ENCODE results near the gene CNNM1. TPM values are rescaled to one million over a fixed set of nuclear protein-coding genes. Genes with fewer than 3 reads are reported as not detected.

The CNNM1 gene
- total RNA-seq, 1 experiment from 2014 or later, result not detected

DNA sequence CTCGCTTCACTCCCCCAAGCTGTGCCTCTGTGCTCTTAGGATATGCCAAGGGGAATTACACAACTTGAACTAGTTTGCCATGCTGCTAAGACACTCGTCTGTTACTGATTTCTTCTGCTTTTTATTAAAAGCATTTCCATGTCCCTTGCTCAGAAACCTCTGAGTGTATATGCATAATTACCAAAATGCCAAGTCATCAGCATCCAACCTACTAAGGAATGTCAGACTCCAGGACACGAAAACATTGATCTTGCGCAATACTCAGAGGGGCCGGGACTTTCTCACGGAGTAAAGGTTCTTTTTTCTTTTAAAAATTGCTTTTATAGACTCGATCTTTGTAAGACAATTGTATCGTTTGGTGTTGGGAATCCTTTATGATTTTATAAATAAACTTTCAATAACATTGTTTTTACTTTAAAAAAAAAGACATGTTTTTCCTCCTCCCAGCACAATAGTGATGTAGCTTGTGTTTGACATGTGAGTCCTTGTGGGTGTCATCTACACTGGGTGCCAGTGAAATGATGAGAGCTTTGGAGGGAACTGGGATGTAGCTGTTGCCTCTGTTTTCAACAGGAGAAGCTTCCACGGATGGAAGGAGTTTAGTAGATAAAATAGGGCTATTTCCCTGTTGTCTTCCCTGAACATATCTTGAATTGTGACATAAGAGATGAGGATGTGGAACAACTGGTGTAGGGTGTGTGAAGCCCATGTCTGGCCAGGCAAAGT lies 43.6 kb downstream of the CNNM1 start:
- peak; percentile 50 for DNase-seq (ENCODE audit: low spot score)

DNA sequence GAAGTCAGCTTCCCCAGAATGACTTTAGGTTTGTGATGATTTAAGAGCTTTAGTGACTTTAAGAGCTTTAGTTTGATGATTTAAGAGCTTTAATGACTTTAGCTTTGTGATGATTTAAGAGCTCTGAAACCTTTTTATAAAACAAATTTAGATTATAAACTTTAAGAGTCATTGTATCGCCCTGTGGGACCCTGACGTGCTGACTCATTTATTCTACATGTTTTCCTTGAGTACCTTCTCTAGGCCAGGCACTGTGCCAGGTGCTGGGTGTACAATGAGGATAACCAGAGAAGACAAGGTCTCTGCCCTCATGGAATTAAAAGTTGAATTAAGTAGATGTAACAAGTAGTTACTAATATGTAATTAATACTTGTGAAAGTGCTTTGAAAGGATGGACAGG lies 45.4 kb downstream of the CNNM1 start:
- peak; percentile 29 for DNase-seq (ENCODE audit: low spot score)

DNA sequence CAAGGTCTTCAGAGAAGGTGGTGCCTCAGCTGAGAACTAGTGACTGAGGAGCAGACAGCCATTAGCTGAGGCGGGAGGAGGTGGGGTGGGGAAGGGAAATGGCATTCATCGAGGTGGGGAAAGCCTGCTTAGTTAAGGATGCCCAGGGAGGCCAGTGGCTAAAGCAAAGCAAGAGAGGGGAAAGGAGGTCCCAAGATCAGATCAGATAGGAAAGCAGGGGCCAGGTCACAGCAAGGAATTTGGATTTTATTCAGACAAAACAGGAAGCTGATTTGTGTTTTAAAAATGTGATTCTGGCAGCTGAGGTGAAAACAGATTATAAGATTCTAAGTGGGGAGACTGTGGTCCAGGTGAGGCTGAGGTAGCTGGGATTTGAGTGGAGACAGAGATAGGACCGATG lies 45.8 kb downstream of the CNNM1 start:
- DNase-seq (ENCODE audit: low spot score), result no peak

DNA sequence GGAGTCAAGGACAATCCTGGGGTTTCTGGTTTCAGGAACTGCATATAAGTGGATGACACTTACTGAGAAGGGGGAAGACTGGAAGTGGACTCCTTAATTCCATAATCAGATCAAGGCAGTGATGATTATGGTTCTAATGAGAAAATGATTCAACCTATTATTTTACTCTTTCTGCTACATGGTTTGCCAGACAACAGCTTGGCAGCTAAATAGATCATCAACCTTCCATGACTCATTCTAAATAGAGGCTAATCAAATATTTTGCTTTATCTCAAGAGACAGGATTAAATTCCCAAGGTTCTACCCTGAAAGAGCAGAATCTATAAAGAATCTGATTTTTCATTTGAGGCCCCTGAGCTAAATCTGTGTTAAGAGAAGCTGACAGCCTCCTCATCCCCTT lies 46.3 kb downstream of the CNNM1 start:
- no peak for DNase-seq (ENCODE audit: low spot score)

DNA sequence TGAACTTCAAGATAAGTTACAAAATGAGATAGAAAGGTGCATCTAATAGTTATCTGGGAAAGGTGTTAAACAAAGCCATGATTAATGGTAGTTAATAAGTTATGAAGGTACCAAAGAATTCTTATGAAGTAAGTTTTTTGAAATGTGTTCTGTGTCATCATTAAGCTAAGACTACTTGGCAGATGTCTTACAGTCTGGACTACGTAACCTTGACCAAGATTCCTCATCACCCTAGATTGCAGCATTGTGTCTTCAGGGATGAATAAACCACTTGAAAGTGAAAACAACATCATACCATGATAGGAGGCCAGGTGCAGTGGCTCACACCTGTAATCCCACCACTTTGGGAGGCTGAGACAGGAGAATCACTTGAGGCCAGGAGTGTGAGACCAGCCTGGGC lies 53.0 kb downstream of the CNNM1 start:
- DNase-seq (ENCODE audit: low spot score), result no peak

DNA sequence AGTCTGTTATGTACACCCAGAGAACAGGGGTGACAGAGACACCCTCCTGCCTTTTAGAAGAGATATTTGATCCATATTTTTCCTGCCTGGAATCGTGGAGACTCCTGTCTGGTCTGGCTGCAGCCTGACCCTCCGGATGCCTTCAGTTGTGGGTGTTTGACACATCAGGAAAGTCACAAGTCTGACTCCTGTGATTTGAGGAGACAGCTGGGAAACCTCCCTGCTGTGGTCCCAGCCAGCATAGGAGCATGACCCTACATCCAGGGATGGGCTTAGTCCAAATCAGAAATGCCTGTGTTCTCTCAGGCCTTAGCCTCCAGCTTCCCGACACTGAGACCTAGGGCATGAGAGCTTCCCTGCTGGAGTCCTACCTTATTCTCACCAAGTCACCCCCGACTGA lies 57.9 kb downstream of the CNNM1 start:
- no peak for DNase-seq (ENCODE audit: low spot score)

DNA sequence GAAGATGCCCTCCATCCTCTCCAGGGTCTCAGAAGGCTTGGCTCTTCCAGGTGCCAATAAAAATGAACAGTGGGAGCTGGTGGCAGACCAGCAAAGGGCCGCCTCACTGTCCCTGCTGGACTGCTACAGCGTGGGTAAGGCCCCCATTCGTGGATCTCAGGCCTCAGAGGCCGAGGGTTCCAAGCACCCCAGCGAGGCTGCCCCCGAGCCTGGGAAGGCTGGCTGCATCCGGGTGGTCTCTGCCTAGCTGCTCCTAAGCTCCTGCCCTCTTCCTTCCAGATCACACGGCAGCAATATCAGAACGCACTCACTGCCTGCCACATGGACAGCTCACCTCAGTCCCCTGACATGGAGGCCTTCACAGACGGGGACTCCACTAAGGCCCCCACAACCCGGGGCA lies 58.4 kb downstream of the CNNM1 start:
- no peak for DNase-seq (ENCODE audit: low spot score)

DNA sequence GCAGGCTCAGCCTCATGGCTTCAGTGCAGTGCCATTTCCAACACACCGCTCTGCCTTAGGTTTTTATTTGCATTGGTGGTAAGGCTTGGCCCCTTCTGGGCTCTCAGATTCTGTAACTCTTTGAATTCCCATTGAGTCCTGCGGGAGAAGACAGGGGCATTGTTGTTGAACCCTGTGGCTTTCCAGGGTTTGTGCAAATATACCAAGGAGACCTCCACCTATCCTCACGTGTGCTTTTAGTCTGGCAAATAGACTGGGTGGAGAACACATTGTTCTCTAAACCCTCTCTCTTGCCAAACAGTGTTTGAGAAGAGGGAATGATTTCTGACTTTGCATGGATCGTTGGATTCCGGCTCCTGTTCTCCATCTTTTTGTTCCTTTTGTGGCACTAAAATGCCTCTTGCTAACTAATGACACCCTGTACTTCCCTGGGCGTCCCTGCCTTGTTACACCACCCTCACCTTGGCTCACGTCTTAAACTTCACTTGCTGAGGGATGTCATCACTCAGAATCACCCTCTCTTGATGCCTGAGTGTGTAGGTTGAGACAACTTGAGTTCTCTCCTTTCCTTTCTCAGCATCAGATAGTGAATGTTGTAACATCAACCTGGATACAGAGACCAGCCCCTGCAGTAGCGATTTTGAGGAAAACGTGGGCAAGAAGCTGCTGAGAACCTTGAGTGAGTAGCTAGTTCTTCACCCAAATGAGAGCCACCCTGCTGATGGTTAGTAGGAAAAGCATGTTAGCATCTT lies 60.7 kb downstream of the CNNM1 start:
- no peak for DNase-seq (ENCODE audit: low spot score)

DNA sequence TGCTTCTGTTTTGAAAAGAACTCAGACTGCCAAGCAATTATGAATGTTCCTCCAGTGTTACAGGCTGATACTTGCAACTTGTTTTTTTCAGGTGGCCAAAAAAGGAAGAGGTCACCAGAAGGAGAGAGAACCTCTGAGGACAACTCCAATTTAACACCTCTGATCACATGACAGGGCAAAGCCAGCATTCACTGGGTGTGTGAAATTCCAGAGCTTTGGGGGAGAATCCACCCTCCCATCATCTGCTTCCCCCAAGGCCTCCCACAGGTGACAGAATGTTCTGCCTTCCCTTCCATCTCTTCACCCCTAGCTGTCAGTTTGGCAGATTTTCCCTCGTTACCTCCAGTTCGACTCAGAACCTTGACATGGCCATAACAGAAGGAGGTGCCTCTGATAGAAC lies 62.2 kb downstream of the CNNM1 start:
- no peak for DNase-seq (ENCODE audit: low spot score)

DNA sequence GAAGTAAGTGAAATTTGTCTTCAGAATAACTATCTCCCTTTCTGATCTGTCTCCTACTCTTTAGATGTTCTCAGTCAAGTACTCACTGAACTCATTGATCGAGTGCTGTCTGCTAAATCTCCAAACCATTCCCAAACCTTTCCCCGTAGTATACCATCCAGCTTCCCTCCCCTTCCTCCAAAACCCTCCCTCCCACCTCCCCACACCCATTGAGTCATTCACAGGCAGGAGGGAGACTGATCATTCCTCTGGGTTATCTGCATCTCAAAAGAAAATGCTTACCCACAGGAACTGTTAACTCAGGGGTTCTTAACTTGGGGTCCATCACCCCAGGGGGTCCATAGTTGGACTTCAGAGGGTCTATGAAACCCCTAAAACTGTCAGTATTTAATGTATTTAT lies 63.9 kb downstream of the CNNM1 start:
- no peak for DNase-seq (ENCODE audit: low spot score)

DNA sequence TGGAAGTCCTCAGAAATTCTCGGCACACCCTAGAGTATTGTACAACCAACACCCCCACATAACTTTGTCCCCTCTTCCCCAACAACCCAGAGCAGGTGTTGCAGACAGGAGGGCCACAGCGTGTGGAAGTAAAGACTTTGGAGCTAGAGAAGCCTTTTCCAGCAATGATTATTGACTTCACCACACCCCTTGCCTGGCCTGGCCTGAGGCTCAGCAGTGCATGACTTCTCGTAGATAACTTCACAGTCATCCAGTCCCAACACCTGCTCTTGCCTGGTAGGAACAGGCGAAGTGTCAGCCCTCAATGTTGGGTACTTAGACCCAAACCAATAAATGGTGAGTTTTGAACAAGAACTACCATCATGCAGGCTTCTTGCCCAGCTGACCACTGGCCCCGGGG lies 64.5 kb downstream of the CNNM1 start:
- DNase-seq (ENCODE audit: low spot score), result no peak

DNA sequence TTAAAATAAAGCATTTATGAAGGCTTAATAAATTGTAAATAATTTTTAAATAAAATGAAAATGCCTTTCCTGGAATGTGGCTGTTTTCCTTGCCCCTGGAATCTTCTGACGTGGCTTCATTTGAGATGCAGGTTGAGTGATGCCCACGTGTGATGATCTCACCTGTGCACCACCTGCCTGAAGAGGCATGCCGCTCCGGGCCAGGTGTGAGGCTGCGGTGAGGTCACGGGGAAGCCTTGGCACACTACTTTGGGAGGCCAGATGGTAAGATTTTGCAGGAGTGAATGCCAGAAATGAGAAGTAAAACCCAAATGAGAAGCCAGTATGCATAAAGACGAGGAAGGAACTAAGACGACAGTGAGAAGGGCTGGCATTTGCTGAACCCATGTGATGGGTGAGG lies 65.1 kb downstream of the CNNM1 start:
- no peak for DNase-seq (ENCODE audit: low spot score)

DNA sequence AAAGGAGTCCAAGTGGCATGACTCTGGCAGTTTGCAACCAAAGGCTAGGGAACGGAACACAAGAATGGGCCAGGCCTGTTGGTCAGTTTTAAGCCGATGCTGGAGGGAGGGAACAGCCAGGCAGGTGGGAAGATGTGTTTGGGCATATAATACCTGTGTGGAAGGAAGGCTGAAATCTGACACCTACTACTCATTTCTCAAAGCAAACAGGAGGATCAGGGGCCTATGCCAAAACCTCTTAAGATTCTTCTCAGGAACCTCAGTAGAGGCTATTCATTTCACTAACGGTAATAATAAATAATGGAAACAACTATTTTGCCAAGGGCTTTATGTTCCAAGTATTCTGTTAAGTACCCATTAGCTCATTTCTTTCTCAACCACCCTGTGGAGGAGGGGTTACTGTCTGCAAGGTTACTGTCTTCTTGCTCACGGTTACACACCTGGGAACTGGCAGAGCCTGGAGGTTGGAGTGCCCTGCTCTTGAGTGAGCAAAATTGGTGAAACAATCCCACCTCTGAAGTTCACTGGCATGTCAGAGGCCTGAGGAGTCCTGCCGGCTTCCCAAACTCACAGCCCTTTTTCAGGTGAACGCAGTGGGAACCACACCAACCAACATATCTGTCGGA lies 65.7 kb downstream of the CNNM1 start:
- no peak for DNase-seq (ENCODE audit: low spot score)

DNA sequence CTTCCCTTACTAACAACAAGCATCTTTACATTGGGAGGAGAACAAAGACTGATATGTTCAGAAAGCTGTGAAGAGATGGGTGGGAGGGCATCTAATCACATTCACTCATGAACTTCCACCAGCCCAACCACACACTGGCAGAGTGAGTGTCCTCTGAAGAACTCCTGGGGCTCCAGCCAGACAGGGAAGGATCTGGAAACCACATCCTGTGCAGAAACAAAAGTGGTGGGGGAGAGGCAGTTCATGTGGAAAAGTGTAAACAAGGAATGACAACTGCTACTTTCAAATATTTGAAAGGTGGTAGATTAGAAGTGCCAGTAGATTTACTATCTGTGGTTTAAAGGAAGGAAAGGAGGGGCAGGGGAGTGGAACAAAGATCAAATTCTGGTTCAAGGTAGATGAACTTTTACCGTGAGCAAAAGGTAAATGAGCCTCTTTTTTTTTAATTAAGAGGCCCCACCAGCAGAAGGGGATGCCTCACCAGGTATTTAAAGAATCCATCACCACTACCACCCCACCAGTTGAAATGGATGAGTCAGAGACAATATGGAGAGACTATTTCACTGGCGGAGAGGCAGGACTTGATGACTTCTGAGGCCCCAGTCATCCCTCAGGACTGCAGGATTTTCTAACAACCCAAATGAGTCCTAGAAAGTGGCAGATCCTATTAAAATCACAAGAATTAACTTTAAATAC lies 66.7 kb downstream of the CNNM1 start:
- peak; percentile 94 for DNase-seq (ENCODE audit: low spot score)

DNA sequence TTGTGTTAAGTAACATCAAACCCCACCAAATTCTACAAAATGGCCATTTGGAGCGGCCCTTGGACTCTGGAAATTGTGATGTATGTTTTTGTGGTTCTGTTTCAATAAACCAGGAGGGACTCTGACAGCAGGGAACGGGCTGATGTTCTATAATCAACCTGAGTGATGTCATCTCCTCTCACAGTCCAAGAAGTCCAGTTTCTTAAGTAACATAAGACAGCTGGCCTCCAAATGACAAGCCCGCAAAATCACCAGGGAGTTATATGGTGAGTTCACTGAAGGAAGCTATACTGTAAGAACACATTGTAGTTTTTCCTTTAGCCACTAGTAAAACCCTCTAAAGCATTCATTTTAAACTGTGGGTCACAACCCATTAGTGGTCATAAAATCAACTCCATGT lies 67.3 kb downstream of the CNNM1 start:
- DNase-seq (ENCODE audit: low spot score), result peak; percentile 91

DNA sequence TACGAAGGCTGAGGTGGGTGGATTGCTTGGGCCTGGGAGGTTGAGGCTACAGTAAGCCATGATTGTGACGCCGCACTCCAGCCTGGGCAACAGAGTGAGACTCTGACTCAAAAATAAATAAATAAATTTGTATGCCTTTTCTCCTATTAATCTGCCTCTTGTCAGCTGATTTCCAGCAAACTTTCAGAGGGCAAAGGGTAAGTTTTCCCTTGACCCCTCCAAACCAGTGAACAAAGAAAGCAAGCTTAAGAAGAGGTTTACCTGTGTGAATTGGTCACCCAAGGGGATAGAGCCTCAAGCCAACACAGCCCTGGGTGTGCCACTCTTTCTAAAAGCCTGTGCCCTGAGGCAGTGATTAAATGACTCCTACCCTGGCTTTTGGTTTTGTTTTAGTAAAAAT lies 70.5 kb downstream of the CNNM1 start:
- DNase-seq (ENCODE audit: low spot score), result no peak

DNA sequence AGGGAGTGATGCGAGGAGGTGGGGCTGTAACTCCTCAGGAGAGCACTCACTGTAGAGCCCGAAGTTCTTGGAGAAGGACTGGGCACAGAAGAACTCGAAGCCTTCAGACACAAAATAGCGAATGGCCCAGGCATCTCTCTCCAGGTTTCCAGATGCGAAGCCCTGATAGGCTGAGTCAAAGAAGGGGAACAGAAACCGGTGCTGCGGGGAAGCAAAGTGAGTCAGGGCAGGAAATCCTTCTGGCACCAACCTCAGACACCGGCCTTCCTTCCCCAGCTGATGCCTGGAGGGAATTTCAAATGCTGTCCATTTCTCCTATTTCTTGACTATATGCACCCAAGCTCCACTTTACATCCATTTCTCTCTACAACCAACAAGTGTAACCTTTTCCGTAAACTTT lies 74.5 kb downstream of the CNNM1 start:
- no peak for DNase-seq (ENCODE audit: low spot score)

DNA sequence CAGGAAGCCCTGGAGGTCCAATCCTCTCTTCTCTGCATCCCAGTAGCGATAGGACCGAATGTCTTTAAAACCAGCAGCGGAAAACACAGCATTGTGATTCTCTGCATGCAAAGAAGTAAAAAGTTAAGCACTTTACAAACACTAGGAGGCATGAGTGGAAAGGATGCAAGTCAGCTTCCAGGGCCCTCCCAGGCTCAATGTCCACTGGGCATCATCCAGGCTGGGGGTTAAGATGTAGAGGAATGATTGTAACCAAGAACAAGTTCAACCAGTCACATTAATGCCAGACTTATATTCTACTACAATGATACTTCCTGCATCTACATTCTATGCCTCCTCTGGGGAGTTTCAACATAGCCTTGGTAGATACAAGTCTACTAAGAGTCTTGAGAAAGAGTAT lies 77.0 kb downstream of the CNNM1 start:
- DNase-seq (ENCODE audit: low spot score), result no peak

DNA sequence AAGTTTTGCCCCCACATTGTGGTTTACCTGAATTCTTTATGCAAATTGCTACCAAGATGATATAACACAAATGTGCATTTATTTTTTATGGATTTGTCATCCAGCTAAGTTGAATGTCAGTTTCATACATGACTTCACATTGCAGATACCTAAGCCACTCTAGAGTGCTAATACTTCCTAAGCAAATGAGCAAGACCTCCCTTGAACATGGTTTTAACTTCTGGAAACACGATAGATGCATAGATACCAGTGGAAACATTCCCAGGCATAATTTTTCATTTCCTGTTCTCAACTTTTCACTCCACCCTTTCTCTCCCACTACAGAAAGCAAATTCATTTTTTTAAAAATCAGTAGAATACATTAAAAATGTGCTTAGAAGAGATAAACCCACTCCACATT lies 81.0 kb downstream of the CNNM1 start:
- no peak for DNase-seq (ENCODE audit: low spot score)

DNA sequence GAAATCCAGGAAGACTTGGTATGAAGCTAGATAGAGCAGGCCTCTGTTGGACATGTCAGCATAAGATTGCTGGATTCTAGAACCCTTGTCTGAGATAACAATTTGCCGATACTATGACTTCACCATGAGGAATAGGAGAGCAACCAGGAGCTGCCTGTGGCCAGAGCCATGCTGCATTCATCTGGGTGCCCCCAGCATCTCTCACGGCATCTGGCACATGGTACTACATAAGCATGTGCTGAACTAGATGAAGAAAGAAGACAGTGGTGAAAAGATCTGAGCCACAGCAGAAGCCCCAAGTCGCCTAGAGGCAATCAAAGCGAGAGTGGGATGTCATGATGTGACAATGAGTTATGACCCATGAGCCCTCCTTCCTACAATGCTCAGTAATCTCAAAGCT lies 81.7 kb downstream of the CNNM1 start:
- no peak for DNase-seq (ENCODE audit: low spot score)

DNA sequence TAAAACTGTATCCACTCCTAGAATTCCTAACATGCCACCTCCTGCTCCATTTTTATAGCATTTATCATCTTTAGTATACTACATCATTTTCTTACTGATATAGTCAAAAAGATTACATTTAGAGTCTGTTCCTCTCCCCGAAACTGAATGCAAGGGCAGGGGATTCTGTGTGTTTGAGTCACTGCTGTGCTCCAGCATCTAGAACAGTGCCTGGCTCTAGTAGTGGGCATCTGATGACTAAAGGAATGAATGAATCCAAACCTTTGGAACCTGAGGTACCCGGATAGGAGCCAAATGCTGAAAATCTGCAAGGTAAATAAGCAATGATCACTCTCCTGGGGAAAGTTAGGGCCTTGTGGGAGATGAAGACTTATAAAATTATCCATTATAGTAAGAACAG lies 82.4 kb downstream of the CNNM1 start:
- DNase-seq (ENCODE audit: low spot score), result no peak

DNA sequence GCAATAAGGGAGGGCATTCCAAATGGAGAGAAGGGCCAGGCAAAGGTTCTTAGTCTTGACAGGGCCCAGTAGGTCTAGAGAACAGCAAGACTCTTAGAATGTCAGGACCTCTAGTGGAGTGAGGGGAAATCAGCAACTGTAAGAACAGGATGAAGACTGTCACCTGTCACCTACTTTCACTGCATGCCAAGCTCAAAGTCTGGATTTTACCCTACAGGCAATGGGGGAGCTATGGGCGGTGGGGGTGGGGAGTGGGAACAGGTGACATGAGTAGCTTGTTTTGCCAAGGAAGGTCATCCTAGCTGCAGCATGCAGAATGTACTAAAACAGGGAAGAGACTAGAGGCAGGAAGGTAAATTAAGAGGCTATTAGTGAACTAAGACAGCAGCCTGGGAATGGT lies 82.9 kb downstream of the CNNM1 start:
- DNase-seq (ENCODE audit: low spot score), result no peak
